ENCODE results near the gene SRRM5. TPM values are rescaled to one million over a fixed set of nuclear protein-coding genes. Genes with fewer than 3 reads are reported as not detected.

Gene SRRM5
- total RNA-seq, 4 donors from 2014 or later, result 0.13 to 0.42 (median 0.25) TPM

- no peak overlapping the region for H3K27ac ChIP-seq (replicated peaks in 1 of 4)
- H3K4me1 ChIP-seq, result peaks cover 0 to 21% (median 4%) of the 10 kb centered on the region in 4 donors
- no peak for DNase-seq (ENCODE audit: extremely low spot score)
- 95% methylated on average over 8 of the region's 12 CpGs for WGBS
- H3K36me3 ChIP-seq, result peaks cover 22 to 44% (median 40%) of the 10 kb centered on the region in 4 donors
- intact Hi-C loops (cut with DNase I), result no loop called here
- H3K27me3 ChIP-seq, result no peaks in the 10 kb centered on the region
- no peak overlapping the region for H3K4me3 ChIP-seq
- TF ChIP-seq CTCF (IDR thresholded peaks at IDR 0.05), result no peak
- TF ChIP-seq EP300 (IDR thresholded peaks at IDR 0.05), result no peak
- no peak for TF ChIP-seq POLR2A (IDR thresholded peaks at IDR 0.05; ENCODE audit: low read depth)
- TF ChIP-seq POLR2AphosphoS5 (IDR thresholded peaks at IDR 0.05), result no peak
- no peaks in the 10 kb centered on the region for H3K9me3 ChIP-seq
Observed at GRCh38 chr19:43612374-43612773, 486 bp downstream of the SRRM5 start.

GRCh38 chr19:43616306-43616705 lies 4.4 kb downstream of the SRRM5 start:
- Histone ChIP-seq H3K4me3 (no peak overlapping the region), H3K4me1 (peaks cover 12 to 44% (median 22%) of the 10 kb centered on the region in 4 donors), H3K9me3 (no peaks in the 10 kb centered on the region), H3K27me3 (no peaks in the 10 kb centered on the region), H3K36me3 (peaks cover 17 to 31% (median 30%) of the 10 kb centered on the region in 4 donors), H3K27ac (replicated peaks in 1 of 4) (no peak overlapping the region)
- no peak for DNase-seq (ENCODE audit: extremely low spot score)
- WGBS, result 82% methylated on average over 1 of the region's 1 CpG
- TF ChIP-seq POLR2AphosphoS5 (IDR thresholded peaks at IDR 0.05) (no peak), POLR2A (IDR thresholded peaks at IDR 0.05; ENCODE audit: low read depth) (no peak), CTCF (IDR thresholded peaks at IDR 0.05) (no peak), EP300 (IDR thresholded peaks at IDR 0.05) (no peak)
- intact Hi-C loops (cut with DNase I), result loop anchor here (5.0 kb wide), 1 partner anchor 51 kb away; no protein-coding TSS in a partner anchor

- Histone ChIP-seq H3K9me3 (no peaks in the 10 kb centered on the region), H3K27me3 (no peaks in the 10 kb centered on the region), H3K27ac (replicated peaks in 1 of 4) (no peak overlapping the region), H3K36me3 (peaks cover 13 to 25% (median 24%) of the 10 kb centered on the region in 4 donors), H3K4me1 (peaks cover 12 to 44% (median 22%) of the 10 kb centered on the region in 4 donors), H3K4me3 (no peak overlapping the region)
- no peak for DNase-seq (ENCODE audit: extremely low spot score)
- 84% methylated on average over 6 of the region's 6 CpGs for WGBS
- TF ChIP-seq POLR2AphosphoS5 (IDR thresholded peaks at IDR 0.05), result no peak
- TF ChIP-seq EP300 (IDR thresholded peaks at IDR 0.05), result no peak
- no peak for TF ChIP-seq CTCF (IDR thresholded peaks at IDR 0.05)
- TF ChIP-seq POLR2A (IDR thresholded peaks at IDR 0.05; ENCODE audit: low read depth), result no peak
- intact Hi-C loops (cut with DNase I), result loop anchor here (5.0 kb wide), 1 partner anchor 50 kb away; no protein-coding TSS in a partner anchor
Observed at GRCh38 chr19:43616954-43617353, 5.1 kb downstream of the SRRM5 start.

- 0% methylated on average over 9 of the region's 14 CpGs for WGBS
- H3K4me3 ChIP-seq, result peak overlapping the region; percentile 70 to 87 (median 82)
- peaks cover 12 to 36% (median 22%) of the 10 kb centered on the region in 4 donors for H3K4me1 ChIP-seq
- intact Hi-C loops (cut with DNase I), result loop anchor here (5.0 kb wide), 1 partner anchor 48 kb away; no protein-coding TSS in a partner anchor
- H3K27ac ChIP-seq (replicated peaks in 1 of 4), result peak overlapping the region; percentile 91 to 98 (median 94)
- peaks cover 0 to 6% (median 5%) of the 10 kb centered on the region in 4 donors for H3K36me3 ChIP-seq
- DNase-seq (ENCODE audit: extremely low spot score), result no peak
- TF ChIP-seq CTCF (IDR thresholded peaks at IDR 0.05), result no peak
- TF ChIP-seq POLR2AphosphoS5 (IDR thresholded peaks at IDR 0.05), result no peak
- TF ChIP-seq POLR2A (IDR thresholded peaks at IDR 0.05; ENCODE audit: low read depth), result no peak
- TF ChIP-seq EP300 (IDR thresholded peaks at IDR 0.05), result no peak
- no peaks in the 10 kb centered on the region for H3K9me3 ChIP-seq
- H3K27me3 ChIP-seq, result no peaks in the 10 kb centered on the region
Observed at GRCh38 chr19:43618921-43619261, 7.0 kb downstream of the SRRM5 start.

All from esophagus muscularis mucosa (tissue), 4 donors.